ENCODE measurements around the gene ANKRD33B. TPM values are rescaled to one million over a fixed set of nuclear protein-coding genes. Genes with fewer than 3 reads are reported as not detected.

Gene ANKRD33B
- total RNA-seq, 3 donors from 2014 or later (not counting 1 experiment from before 2014, with no cell fraction given), result 2.4 to 4.3 (median 3.9) TPM

DNA sequence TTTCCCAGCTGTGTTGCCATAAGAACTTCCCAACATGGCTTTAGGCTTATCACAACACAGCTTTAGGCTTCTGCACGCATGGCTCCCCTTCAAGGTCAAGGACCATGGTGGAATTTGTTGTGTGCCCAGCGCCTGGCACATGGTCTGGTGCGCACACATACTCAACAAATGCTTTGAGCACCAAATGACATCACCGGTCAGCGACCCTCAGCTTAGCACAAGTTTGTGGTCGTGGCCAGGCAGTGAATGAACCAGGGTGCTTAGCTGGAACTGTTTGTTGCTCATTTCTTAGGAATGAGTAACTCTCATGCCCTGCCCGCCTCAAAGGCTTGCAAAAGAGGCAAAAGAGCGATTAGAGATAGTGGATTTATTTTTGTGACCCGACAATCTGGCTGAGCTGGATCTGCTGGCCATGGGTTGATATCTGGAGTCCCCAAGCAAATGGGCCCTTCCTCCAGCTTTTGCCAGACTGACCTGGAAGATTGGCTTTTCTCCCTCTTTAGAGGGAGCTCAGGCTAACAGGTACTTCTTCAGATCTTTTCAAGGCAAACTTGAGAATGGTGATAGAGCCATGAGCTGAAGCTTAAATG lies 138.3 kb downstream of the ANKRD33B start:
- WGBS (ENCODE audit: insufficient coverage), result 95% methylated on average over 9 of the region's 9 CpGs
- no peak overlapping the region for H3K4me3 Mint-ChIP-seq
- no peak overlapping the region for H3K4me3 ChIP-seq (ENCODE audit: low read length)
- H3K4me1 ChIP-seq (ENCODE audit: control insufficient read depth, insufficient read depth, low read length), result peaks cover 19% of the 10 kb centered on the region
- ATAC-seq (no peak), DNase-seq (no peak)
- no peaks in the 10 kb centered on the region for H3K27me3 Mint-ChIP-seq (ENCODE audit: low read depth in 2 of 2)
- H3K9me3 ChIP-seq (ENCODE audit: control insufficient read depth, insufficient read depth, low read length), result no peaks in the 10 kb centered on the region
- H3K36me3 ChIP-seq (ENCODE audit: control insufficient read depth, insufficient read depth, low read length), result no peaks in the 10 kb centered on the region
- TF ChIP-seq, protein P1, sequence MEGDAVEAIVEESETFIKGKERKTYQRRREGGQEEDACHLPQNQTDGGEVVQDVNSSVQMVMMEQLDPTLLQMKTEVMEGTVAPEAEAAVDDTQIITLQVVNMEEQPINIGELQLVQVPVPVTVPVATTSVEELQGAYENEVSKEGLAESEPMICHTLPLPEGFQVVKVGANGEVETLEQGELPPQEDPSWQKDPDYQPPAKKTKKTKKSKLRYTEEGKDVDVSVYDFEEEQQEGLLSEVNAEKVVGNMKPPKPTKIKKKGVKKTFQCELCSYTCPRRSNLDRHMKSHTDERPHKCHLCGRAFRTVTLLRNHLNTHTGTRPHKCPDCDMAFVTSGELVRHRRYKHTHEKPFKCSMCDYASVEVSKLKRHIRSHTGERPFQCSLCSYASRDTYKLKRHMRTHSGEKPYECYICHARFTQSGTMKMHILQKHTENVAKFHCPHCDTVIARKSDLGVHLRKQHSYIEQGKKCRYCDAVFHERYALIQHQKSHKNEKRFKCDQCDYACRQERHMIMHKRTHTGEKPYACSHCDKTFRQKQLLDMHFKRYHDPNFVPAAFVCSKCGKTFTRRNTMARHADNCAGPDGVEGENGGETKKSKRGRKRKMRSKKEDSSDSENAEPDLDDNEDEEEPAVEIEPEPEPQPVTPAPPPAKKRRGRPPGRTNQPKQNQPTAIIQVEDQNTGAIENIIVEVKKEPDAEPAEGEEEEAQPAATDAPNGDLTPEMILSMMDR (IDR thresholded peaks at IDR 0.05), result no peak
- intact Hi-C loops (cut with micrococcal nuclease), result no loop called here
- no peak overlapping the region for H3K27ac Mint-ChIP-seq
- no peaks in the 10 kb centered on the region for H3K27me3 ChIP-seq (ENCODE audit: control insufficient read depth, insufficient read depth, low read length)
- H3K9me3 Mint-ChIP-seq, result no peaks in the 10 kb centered on the region
- no peak overlapping the region for H3K27ac ChIP-seq (ENCODE audit: low read length)
- peaks cover 43 to 44% of the 10 kb centered on the region in 2 donors for H3K4me1 Mint-ChIP-seq
- no peaks in the 10 kb centered on the region for H3K36me3 Mint-ChIP-seq

GRCh38 chr5:10702911-10703491 lies 139.1 kb downstream of the ANKRD33B start:
- H3K27ac ChIP-seq (ENCODE audit: low read length), result no peak overlapping the region
- H3K4me1 ChIP-seq (ENCODE audit: control insufficient read depth, insufficient read depth, low read length), result peaks cover 19% of the 10 kb centered on the region
- Mint-ChIP-seq H3K27me3 (ENCODE audit: low read depth in 2 of 2) (no peaks in the 10 kb centered on the region), H3K9me3 (no peaks in the 10 kb centered on the region), H3K36me3 (no peaks in the 10 kb centered on the region), H3K27ac (no peak overlapping the region), H3K4me3 (no peak overlapping the region), H3K4me1 (peaks cover 43 to 46% of the 10 kb centered on the region in 2 donors)
- WGBS (ENCODE audit: insufficient coverage), result 88% methylated on average over 5 of the region's 7 CpGs
- H3K36me3 ChIP-seq (ENCODE audit: control insufficient read depth, insufficient read depth, low read length), result no peaks in the 10 kb centered on the region
- H3K9me3 ChIP-seq (ENCODE audit: control insufficient read depth, insufficient read depth, low read length), result no peaks in the 10 kb centered on the region
- H3K4me3 ChIP-seq (ENCODE audit: low read length), result no peak overlapping the region
- DNase-seq (no peak), ATAC-seq (no peak)
- TF ChIP-seq, protein P1 (IDR thresholded peaks at IDR 0.05), result no peak
- intact Hi-C loops (cut with micrococcal nuclease), result no loop called here
- H3K27me3 ChIP-seq (ENCODE audit: control insufficient read depth, insufficient read depth, low read length), result no peaks in the 10 kb centered on the region

DNA sequence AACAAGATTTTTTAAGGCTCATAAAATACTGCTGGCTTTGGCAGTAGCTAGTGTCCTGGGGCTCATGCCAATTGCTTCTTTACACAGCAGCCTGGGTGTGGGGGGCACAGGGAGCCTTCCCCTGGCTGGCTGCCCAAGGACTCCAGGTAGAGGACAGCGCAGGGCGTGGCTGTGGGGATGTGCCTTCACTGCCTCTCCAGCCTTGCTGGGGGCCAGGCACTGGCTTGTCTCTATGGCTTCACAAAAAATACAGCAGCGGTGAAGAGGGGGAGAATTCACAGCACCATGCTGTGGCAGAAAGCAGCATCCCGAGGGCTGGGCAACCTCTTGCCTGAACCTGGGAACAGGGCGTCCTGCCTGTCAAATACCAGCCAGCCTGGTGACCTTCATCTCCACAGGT lies 139.8 kb downstream of the ANKRD33B start:
- H3K4me3 Mint-ChIP-seq, result no peak overlapping the region
- TF ChIP-seq, protein P1 (IDR thresholded peaks at IDR 0.05), result no peak
- Histone ChIP-seq H3K4me3 (ENCODE audit: low read length) (no peak overlapping the region), H3K27ac (ENCODE audit: low read length) (no peak overlapping the region), H3K4me1 (ENCODE audit: control insufficient read depth, insufficient read depth, low read length) (peaks cover 19% of the 10 kb centered on the region), H3K9me3 (ENCODE audit: control insufficient read depth, insufficient read depth, low read length) (no peaks in the 10 kb centered on the region), H3K27me3 (ENCODE audit: control insufficient read depth, insufficient read depth, low read length) (no peaks in the 10 kb centered on the region), H3K36me3 (ENCODE audit: control insufficient read depth, insufficient read depth, low read length) (no peaks in the 10 kb centered on the region)
- no peaks in the 10 kb centered on the region for H3K27me3 Mint-ChIP-seq (ENCODE audit: low read depth in 2 of 2)
- ATAC-seq (no peak), DNase-seq (no peak)
- intact Hi-C loops (cut with micrococcal nuclease), result no loop called here
- over 99% methylated on average over 5 of the region's 5 CpGs for WGBS (ENCODE audit: insufficient coverage)
- no peaks in the 10 kb centered on the region for H3K36me3 Mint-ChIP-seq
- peak overlapping the region in 1 of 2 donors; percentile 84 for H3K27ac Mint-ChIP-seq
- no peaks in the 10 kb centered on the region for H3K9me3 Mint-ChIP-seq
- peaks cover 39 to 52% of the 10 kb centered on the region in 2 donors for H3K4me1 Mint-ChIP-seq
